HepG2 (cell line): Measurements from ENCODE around the gene GRM7. TPM values are rescaled to one million over a fixed set of nuclear protein-coding genes. Genes with fewer than 3 reads are reported as not detected.

ENCODE experiments used
- ATAC-seq: fragments of 200-7000 bp; cut with Tn5 transposase; 3 replicates; pipeline ENCODE4 v1.9.1; 2020; ENCODE audit warnings: mild to moderate bottlenecking, moderate library complexity
- BruUV-seq: library from RNA; stranded (reverse); fragments of 400-500 nt; replicated peaks from 2 replicates; lab custom pipeline; 2021; lab: Mats Ljungman, UMichigan
- CTCF ChIA-PET: fragments of 300-600 bp; formaldehyde crosslinking; extraction: SDS; loops from one replicate; lab custom pipeline; 2021; ENCODE audit warnings: low total read pairs, inconsistent platforms, low intra/inter-chr PET ratio; lab: Yijun Ruan, JAX
- POLR2A ChIA-PET: fragments of 350-600 bp; sonication (Branson Sonifier 250); formaldehyde crosslinking; loops from one replicate; lab custom pipeline; 2020; ENCODE audit warnings: antibody characterized with exemption, inconsistent platforms; lab: Yijun Ruan, JAX
- DNase-seq: peaks from one replicate; pipeline ENCODE4 v3.0.0-alpha.2; 2015; ENCODE audit warnings: low spot score
- FAIRE-seq: peaks from 3 replicates; lab custom pipeline; 2011; peaks lifted over from hg19 to GRCh38; lab: Jason Lieb, UNC
- H2AFZ ChIP-seq: one replicate; pipeline ENCODE4 v1.6.1; 2011; ENCODE audit warnings: low read length, inconsistent platforms
- H3K27ac ChIP-seq: fragments of 300-600 bp; 3 replicates; pipeline ENCODE4 v1.8.0; 2011; ENCODE audit warnings: mixed run types, mild to moderate bottlenecking, mixed read lengths, low read length, inconsistent platforms; ENCODE audit not compliant: insufficient read depth; ENCODE audit errors: extremely low read length
- H3K27me3 ChIP-seq, 2 experiments: fragments of 200-600 bp in 1 of 2; 2 replicates in 1 of 2; 3 replicates in 1 of 2; pipeline versions ENCODE4 v1.6.0 to v1.8.0; 2011; ENCODE audit warnings: low read length in 2 of 2, mild to moderate bottlenecking in 2 of 2, moderate library complexity in 2 of 2, inconsistent platforms in 1 of 2; ENCODE audit not compliant: insufficient read depth in 2 of 2, control insufficient read depth in 1 of 2
- H3K36me3 ChIP-seq, 2 experiments: fragments of 200-600 bp in 1 of 2; replicated peaks in 1 of 2; 2 replicates in 1 of 2; 3 replicates in 1 of 2; pipeline versions ENCODE4 v1.5.1 to v1.8.0; 2011; ENCODE audit warnings: low read length in 2 of 2, inconsistent platforms in 1 of 2; ENCODE audit not compliant: insufficient read depth in 2 of 2, control insufficient read depth in 1 of 2
- H3K4me1 ChIP-seq: 2 replicates; pipeline ENCODE4 v1.5.1; 2012; ENCODE audit warnings: low read length, inconsistent platforms; ENCODE audit not compliant: insufficient read depth
- H3K4me2 ChIP-seq: 2 replicates; pipeline ENCODE4 v1.6.0; 2011; ENCODE audit warnings: low read depth, low read length, inconsistent platforms
- H3K4me3 ChIP-seq, 3 experiments: fragments of 200-600 bp in 1 of 3; sonication (generic), shearing (Covaris generic) in 1 of 3; replicated peaks in 1 of 3; 2 replicates each; pipeline ENCODE4 v1.5.1; 2011 to 2016; ENCODE audit warnings: low read length in 3 of 3, inconsistent platforms in 2 of 3, low read depth in 2 of 3, mild to moderate bottlenecking in 2 of 3, control low read depth in 1 of 3, mixed read lengths in 1 of 3; ENCODE audit not compliant: insufficient read depth in 1 of 3
- H3K79me2 ChIP-seq: one replicate; pipeline ENCODE4 v1.6.1; 2011; ENCODE audit warnings: low read length, inconsistent platforms; ENCODE audit not compliant: insufficient read depth
- H3K9ac ChIP-seq: 2 replicates; pipeline ENCODE4 v1.6.0; 2011; ENCODE audit warnings: mild to moderate bottlenecking, low read depth, low read length, inconsistent platforms; ENCODE audit not compliant: insufficient read depth
- H3K9me3 ChIP-seq: 2 replicates; pipeline ENCODE4 v1.5.1; 2012; ENCODE audit warnings: mild to moderate bottlenecking, low read length
- H4K20me1 ChIP-seq: 2 replicates; pipeline ENCODE4 v1.6.0; 2011; ENCODE audit warnings: inconsistent platforms, mild to moderate bottlenecking, low read length, moderate library complexity; ENCODE audit not compliant: insufficient read depth
- ARHGAP35 ChIP-seq: sonication (generic); formaldehyde crosslinking; IDR thresholded peaks from 2 replicates; pipeline ENCODE4 v1.9.0; 2022; ENCODE audit warnings: mild to moderate bottlenecking, inconsistent platforms, moderate library complexity, missing genetic modification reagents, borderline replicate concordance
- FOXC1 ChIP-seq: sonication (generic); formaldehyde crosslinking; IDR thresholded peaks from 2 replicates; pipeline ENCODE4 v1.8.0; 2022; ENCODE audit warnings: mild to moderate bottlenecking, missing genetic modification reagents, borderline replicate concordance
- HNRNPL ChIP-seq: fragments of 200-400 bp; formaldehyde crosslinking; IDR thresholded peaks from 2 replicates; pipeline ENCODE4 v1.6.1; 2017; ENCODE audit warnings: mild to moderate bottlenecking, low read depth, low read length
- PAX8 ChIP-seq: sonication (generic); formaldehyde crosslinking; IDR thresholded peaks from 2 replicates; pipeline ENCODE4 v1.8.0; 2022; ENCODE audit warnings: mild to moderate bottlenecking, missing genetic modification reagents, borderline replicate concordance
- RBM22 ChIP-seq: fragments of 200-400 bp; formaldehyde crosslinking; optimal IDR thresholded peaks from 2 replicates; pipeline ENCODE3; 2017; ENCODE audit warnings: mild to moderate bottlenecking, low read length, moderate library complexity
- SATB2 ChIP-seq: sonication (generic); formaldehyde crosslinking; IDR thresholded peaks from 2 replicates; pipeline ENCODE4 v1.5.0; 2020; ENCODE audit warnings: missing genetic modification reagents
- SMARCE1 ChIP-seq: fragments of 450-650 bp; IDR thresholded peaks from 2 replicates; pipeline ENCODE4 v1.6.1; 2017; ENCODE audit warnings: borderline replicate concordance
- SNAI1 ChIP-seq: sonication (generic); formaldehyde crosslinking; IDR thresholded peaks from 2 replicates; pipeline ENCODE4 v1.5.0; 2020; ENCODE audit warnings: mild to moderate bottlenecking, missing genetic modification reagents, borderline replicate concordance
- SP140L ChIP-seq: sonication (generic); formaldehyde crosslinking; IDR thresholded peaks from 2 replicates; pipeline ENCODE4 v1.4.0; 2020; ENCODE audit warnings: missing genetic modification reagents, borderline replicate concordance
- ZNF577 ChIP-seq: sonication (generic); formaldehyde crosslinking; IDR thresholded peaks from 2 replicates; pipeline ENCODE4 v1.4.0; 2020; ENCODE audit warnings: mild to moderate bottlenecking, low read depth, missing genetic modification reagents, borderline replicate concordance
- ZNF703 ChIP-seq: sonication (generic); formaldehyde crosslinking; IDR thresholded peaks from 2 replicates; pipeline ENCODE4 v1.5.1; 2020; ENCODE audit warnings: missing genetic modification reagents, mild to moderate bottlenecking, moderate library complexity, borderline replicate concordance
- ZNF850 ChIP-seq: sonication (generic); formaldehyde crosslinking; conservative IDR thresholded peaks from 2 replicates; pipeline ENCODE4 v1.9.0; 2021; ENCODE audit warnings: mild to moderate bottlenecking, missing genetic modification reagents
- ZZZ3 ChIP-seq: sonication (generic); formaldehyde crosslinking; IDR thresholded peaks from 2 replicates; pipeline ENCODE4 v1.4.0; 2020; ENCODE audit warnings: missing genetic modification reagents, mild to moderate bottlenecking, borderline replicate concordance
- WGBS: methylation state at CpG from one replicate; pipeline ENCODE4 v1.1.6; 2017; ENCODE audit warnings: low lambda C conversion rate; 5-methylcytosine and 5-hydroxymethylcytosine counted together
- in situ Hi-C: cut with HindIII; loops from 2 replicates; pipeline ENCODE4 v1.10.0; 2017; ENCODE audit warnings: low pct_unique_long_range_greater_than_20kb; ENCODE audit not compliant: extremely low pct_ligation_motif_present
- intact Hi-C: fragments of 100-400 bp; cut with micrococcal nuclease; formaldehyde crosslinking; loops from one replicate; pipeline ENCODE4 v1.10.0; 2022; ENCODE audit not compliant: unreplicated experiment
- polyA plus RNA-seq, 8 experiments: library from polyadenylated mRNA; depleted of rRNA in 3 of 8; stranded (reverse) in 7 of 8; unstranded in 1 of 8; fragments of >200 nt; fragmentation: Illumina TruSeq in 4 of 8; extraction: Trizol in 4 of 8; gene quantifications; 2 replicates each; pipeline versions ENCODE4 v1.2.1 to v1.2.3, GENCODE V29; 2011 to 2016; ENCODE audit warnings: low read depth in 4 of 8, missing spikeins in 1 of 8, mixed read lengths in 1 of 8; ENCODE audit not compliant: insufficient read depth in 1 of 8
- total RNA-seq, 5 experiments: library from RNA; depleted of rRNA; stranded (reverse); fragments of >200 nt; fragmentation: Illumina TruSeq; extraction: Trizol; gene quantifications; 2 replicates each; pipeline ENCODE4 v1.2.3, GENCODE V29; 2016; ENCODE audit warnings: low read depth in 1 of 5
- TF ChIP-seq, protein P1 (sequence below): sonication (generic); formaldehyde crosslinking; IDR thresholded peaks from 2 replicates; pipeline ENCODE4 v1.4.0; 2020; ENCODE audit warnings: mild to moderate bottlenecking, missing genetic modification reagents, borderline replicate concordance
- TF ChIP-seq, protein P2 (sequence below): sonication (generic); formaldehyde crosslinking; IDR thresholded peaks from 2 replicates; pipeline ENCODE4 v1.9.0; 2021; ENCODE audit warnings: missing genetic modification reagents, borderline replicate concordance

The GRM7 gene
- total and polyA plus RNA-seq, 2 of the 13 experiments (the other 11 are each of a cell fraction or from before 2014, with no cell fraction given): not detected

DNA sequence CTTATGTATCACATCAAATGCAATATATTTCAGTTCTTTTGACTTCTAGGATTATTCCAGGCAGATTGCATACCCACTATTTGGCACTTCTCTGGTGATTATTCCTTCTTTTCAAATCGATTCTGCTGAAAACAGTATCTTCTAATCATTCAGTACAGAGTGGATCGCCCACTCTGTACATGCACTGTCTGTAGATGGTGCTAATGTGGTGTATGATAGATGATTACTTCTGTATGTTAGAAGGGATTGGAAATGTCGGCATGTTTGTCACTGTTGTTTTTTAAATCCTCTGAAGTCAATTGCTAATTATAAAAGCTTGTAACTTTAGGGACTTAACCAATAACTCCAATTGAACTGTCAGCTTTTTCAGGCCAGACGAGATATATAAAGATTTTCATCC lies 642.5 kb downstream of the GRM7 start:
- intact Hi-C loops: no loop called here
- H3K9ac ChIP-seq: no peak overlapping the region
- no peak for ATAC-seq
- FAIRE-seq: no peak
- BruUV-seq: no TSS peak
- in situ Hi-C loops: no loop called here
- no peaks in the 10 kb centered on the region for H3K36me3 ChIP-seq
- H3K27me3 ChIP-seq: no peaks in the 10 kb centered on the region
- no peak for TF ChIP-seq ZNF577
- TF ChIP-seq, protein P1, sequence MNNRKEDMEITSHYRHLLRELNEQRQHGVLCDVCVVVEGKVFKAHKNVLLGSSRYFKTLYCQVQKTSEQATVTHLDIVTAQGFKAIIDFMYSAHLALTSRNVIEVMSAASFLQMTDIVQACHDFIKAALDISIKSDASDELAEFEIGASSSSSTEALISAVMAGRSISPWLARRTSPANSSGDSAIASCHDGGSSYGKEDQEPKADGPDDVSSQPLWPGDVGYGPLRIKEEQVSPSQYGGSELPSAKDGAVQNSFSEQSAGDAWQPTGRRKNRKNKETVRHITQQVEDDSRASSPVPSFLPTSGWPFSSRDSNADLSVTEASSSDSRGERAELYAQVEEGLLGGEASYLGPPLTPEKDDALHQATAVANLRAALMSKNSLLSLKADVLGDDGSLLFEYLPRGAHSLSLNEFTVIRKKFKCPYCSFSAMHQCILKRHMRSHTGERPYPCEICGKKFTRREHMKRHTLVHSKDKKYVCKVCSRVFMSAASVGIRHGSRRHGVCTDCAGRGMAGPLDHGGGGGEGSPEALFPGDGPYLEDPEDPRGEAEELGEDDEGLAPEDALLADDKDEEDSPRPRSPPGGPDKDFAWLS: no peak
- TF ChIP-seq, protein P2, sequence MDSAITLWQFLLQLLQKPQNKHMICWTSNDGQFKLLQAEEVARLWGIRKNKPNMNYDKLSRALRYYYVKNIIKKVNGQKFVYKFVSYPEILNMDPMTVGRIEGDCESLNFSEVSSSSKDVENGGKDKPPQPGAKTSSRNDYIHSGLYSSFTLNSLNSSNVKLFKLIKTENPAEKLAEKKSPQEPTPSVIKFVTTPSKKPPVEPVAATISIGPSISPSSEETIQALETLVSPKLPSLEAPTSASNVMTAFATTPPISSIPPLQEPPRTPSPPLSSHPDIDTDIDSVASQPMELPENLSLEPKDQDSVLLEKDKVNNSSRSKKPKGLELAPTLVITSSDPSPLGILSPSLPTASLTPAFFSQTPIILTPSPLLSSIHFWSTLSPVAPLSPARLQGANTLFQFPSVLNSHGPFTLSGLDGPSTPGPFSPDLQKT: no peak
- no peak for TF ChIP-seq SMARCE1
- TF ChIP-seq ARHGAP35 (CRISPR knock-in tag): no peak
- no peak for TF ChIP-seq PAX8 (CRISPR knock-in tag)
- no peak for TF ChIP-seq FOXC1 (CRISPR knock-in tag)
- no peak for TF ChIP-seq ZZZ3 (CRISPR knock-in tag)
- no peak for TF ChIP-seq ZNF850
- no peak for TF ChIP-seq SP140L (CRISPR knock-in tag)
- TF ChIP-seq SATB2 (CRISPR knock-in tag): no peak
- TF ChIP-seq ZNF703 (CRISPR knock-in tag): no peak
- TF ChIP-seq SNAI1 (CRISPR knock-in tag): no peak
- no peak for TF ChIP-seq RBM22
- TF ChIP-seq HNRNPL: no peak
- no peak for DNase-seq
- H3K9me3 ChIP-seq: peaks cover 88% of the 10 kb centered on the region
- WGBS: 7% methylated on average over 4 of the region's 4 CpGs
- no peak overlapping the region for H3K27ac ChIP-seq
- no peak overlapping the region for H3K4me2 ChIP-seq
- H3K79me2 ChIP-seq: no peaks in the 10 kb centered on the region
- ChIA-PET CTCF (no interaction called here), POLR2A (no interaction called here)
- no peaks in the 10 kb centered on the region for H4K20me1 ChIP-seq
- H3K4me3 ChIP-seq: no peak overlapping the region
- no peak overlapping the region for H2AFZ ChIP-seq
- H3K4me1 ChIP-seq: no peaks in the 10 kb centered on the region
